Caco-2 (cell line): Measurements from ENCODE around the gene LRRC56. TPM values are rescaled to one million over a fixed set of nuclear protein-coding genes. Genes with fewer than 3 reads are reported as not detected.

Experiments used
- BruUV-seq: library from RNA; stranded (reverse); fragments of 400-500 nt; replicated peaks from 2 replicates; lab custom pipeline; 2021; lab: Mats Ljungman, UMichigan
- CTCF ChIA-PET: fragments of 300-600 bp; sonication (Branson Sonifier 250); formaldehyde crosslinking; loops from one replicate; lab custom pipeline; 2022; ENCODE audit warnings: antibody characterized with exemption; lab: Charles Lee
- POLR2A ChIA-PET: fragments of 300-600 bp; sonication (Branson Sonifier 250); formaldehyde crosslinking; loops from one replicate; lab custom pipeline; 2022; ENCODE audit warnings: antibody characterized with exemption; lab: Charles Lee
- DNase-seq, 2 experiments: peaks; one replicate each; pipeline versions ENCODE4 v3.0.0 to v3.0.0-alpha.2; 2020 to 2022
- H3K27me3 ChIP-seq: replicated peaks from 2 replicates; pipeline ENCODE4 v1.6.0; 2011; ENCODE audit warnings: low read length; ENCODE audit not compliant: control insufficient read depth, insufficient read depth
- H3K36me3 ChIP-seq: 2 replicates; pipeline ENCODE4 v1.5.1; 2011; ENCODE audit warnings: low read length; ENCODE audit not compliant: control insufficient read depth, insufficient read depth
- H3K4me1 ChIP-seq: fragments of 250-450 bp; sonication (Bioruptor Pico); 2 replicates; pipeline ENCODE4 v1.5.1; 2020; ENCODE audit warnings: mild to moderate bottlenecking
- H3K4me3 ChIP-seq: 2 replicates; pipeline ENCODE4 v1.5.1; 2011; ENCODE audit warnings: low read depth, mild to moderate bottlenecking, control low read depth, low read length
- H3K9me3 ChIP-seq: fragments of 250-450 bp; sonication (Bioruptor Pico); 2 replicates; pipeline ENCODE4 v1.5.1; 2020; ENCODE audit warnings: mild to moderate bottlenecking, moderate library complexity
- H3K27ac Mint-ChIP-seq: one replicate; pipeline ENCODE4 v1.8.0; 2022; ENCODE audit warnings: mixed read lengths; ENCODE audit not compliant: unreplicated experiment
- H3K27me3 Mint-ChIP-seq: one replicate; pipeline ENCODE4 v1.8.0; 2022; ENCODE audit warnings: mixed read lengths; ENCODE audit not compliant: insufficient read depth, unreplicated experiment
- H3K36me3 Mint-ChIP-seq: one replicate; pipeline ENCODE4 v1.8.0; 2022; ENCODE audit warnings: mild to moderate bottlenecking, mixed read lengths; ENCODE audit not compliant: insufficient read depth, unreplicated experiment
- H3K4me1 Mint-ChIP-seq: one replicate; pipeline ENCODE4 v1.8.0; 2022; ENCODE audit warnings: low read depth, mixed read lengths; ENCODE audit not compliant: unreplicated experiment
- H3K4me3 Mint-ChIP-seq: one replicate; pipeline ENCODE4 v1.8.0; 2022; ENCODE audit warnings: mild to moderate bottlenecking, moderate library complexity, mixed read lengths; ENCODE audit not compliant: unreplicated experiment
- H3K9me3 Mint-ChIP-seq: one replicate; pipeline ENCODE4 v1.8.0; 2022; ENCODE audit warnings: mixed read lengths; ENCODE audit not compliant: unreplicated experiment
- CTCF ChIP-seq, 2 experiments: fragments of 200-600 bp in 1 of 2; IDR thresholded peaks; 1 replicate in 1 of 2; 2 replicates in 1 of 2; pipeline versions ENCODE4 v1.5.1 to v1.8.0; 2011 to 2022; ENCODE audit warnings: antibody characterized with exemption in 1 of 2, control low read depth in 1 of 2, inconsistent platforms in 1 of 2, low read depth in 1 of 2, low read length in 1 of 2, mild to moderate bottlenecking in 1 of 2, moderate library complexity in 1 of 2; ENCODE audit not compliant: insufficient read depth in 1 of 2, severe bottlenecking in 1 of 2, unreplicated experiment in 1 of 2
- intact Hi-C: fragments of 100-400 bp; cut with micrococcal nuclease; formaldehyde crosslinking; loops from one replicate; pipeline ENCODE4 v1.10.0; 2022; ENCODE audit not compliant: unreplicated experiment
- total RNA-seq: library from RNA; stranded (reverse); gene quantifications from 2 replicates; pipeline ENCODE4 v1.2.3, GENCODE V29; 2022

LRRC56 gene
- total RNA-seq, 1 experiment from 2014 or later = 4.4 TPM

GRCh38 chr11:560305-561147 is 23.2 kb downstream of the LRRC56 start, which contains the start of the genes LMNTD2 and RASSF7:
LMNTD2 (minus strand) TSS chr11:560738; CDS start chr11:560716, 22 bp downstream.
RASSF7 (plus strand) TSS chr11:560970; CDS start chr11:561769, 799 bp downstream.
- Mint-ChIP-seq H3K27ac (peak within 1 kb of the TSS; percentile 78), H3K9me3 (no peaks in the 10 kb centered on the region), H3K27me3 (no peaks in the 10 kb centered on the region), H3K36me3 (peaks cover 54% of the 10 kb centered on the region), H3K4me1 (peaks cover 14% of the 10 kb centered on the region), H3K4me3 (peak within 1 kb of the TSS; percentile 90)
- no peaks in the 10 kb centered on the region for H3K9me3 ChIP-seq
- no peak for TF ChIP-seq CTCF (IDR thresholded peaks at IDR 0.05; ENCODE audit: insufficient read depth in 1 of 2, low read depth in 1 of 2, low read length in 1 of 2, severe bottlenecking in 1 of 2, unreplicated experiment in 1 of 2)
- H3K4me1 ChIP-seq = peaks cover 36% of the 10 kb centered on the region
- DNase-seq = peak; percentile 96 to 98
- ChIA-PET POLR2A (interaction anchor here (1.2 to 1.4 kb wide), 2 partner anchors 15 kb away, joined by 7 to 10 read pairs; partner anchors contain the start of gene PHRF1), CTCF (interaction anchor here (0.7 to 1.5 kb wide), 2 partner anchors 15 to 173 kb away, joined by 4 read pairs; no protein-coding TSS in a partner anchor)
- intact Hi-C loops = loop anchor here (1.0 to 10.0 kb wide), 4 partner anchors 8 to 134 kb away; partner anchors contain the start of genes DEAF1, PHRF1 and TMEM80
- no peaks in the 10 kb centered on the region for H3K27me3 ChIP-seq
- no TSS peak for BruUV-seq
- peak within 1 kb of the TSS; percentile 68 for H3K4me3 ChIP-seq
- peaks cover 8% of the 10 kb centered on the region for H3K36me3 ChIP-seq

DNA sequence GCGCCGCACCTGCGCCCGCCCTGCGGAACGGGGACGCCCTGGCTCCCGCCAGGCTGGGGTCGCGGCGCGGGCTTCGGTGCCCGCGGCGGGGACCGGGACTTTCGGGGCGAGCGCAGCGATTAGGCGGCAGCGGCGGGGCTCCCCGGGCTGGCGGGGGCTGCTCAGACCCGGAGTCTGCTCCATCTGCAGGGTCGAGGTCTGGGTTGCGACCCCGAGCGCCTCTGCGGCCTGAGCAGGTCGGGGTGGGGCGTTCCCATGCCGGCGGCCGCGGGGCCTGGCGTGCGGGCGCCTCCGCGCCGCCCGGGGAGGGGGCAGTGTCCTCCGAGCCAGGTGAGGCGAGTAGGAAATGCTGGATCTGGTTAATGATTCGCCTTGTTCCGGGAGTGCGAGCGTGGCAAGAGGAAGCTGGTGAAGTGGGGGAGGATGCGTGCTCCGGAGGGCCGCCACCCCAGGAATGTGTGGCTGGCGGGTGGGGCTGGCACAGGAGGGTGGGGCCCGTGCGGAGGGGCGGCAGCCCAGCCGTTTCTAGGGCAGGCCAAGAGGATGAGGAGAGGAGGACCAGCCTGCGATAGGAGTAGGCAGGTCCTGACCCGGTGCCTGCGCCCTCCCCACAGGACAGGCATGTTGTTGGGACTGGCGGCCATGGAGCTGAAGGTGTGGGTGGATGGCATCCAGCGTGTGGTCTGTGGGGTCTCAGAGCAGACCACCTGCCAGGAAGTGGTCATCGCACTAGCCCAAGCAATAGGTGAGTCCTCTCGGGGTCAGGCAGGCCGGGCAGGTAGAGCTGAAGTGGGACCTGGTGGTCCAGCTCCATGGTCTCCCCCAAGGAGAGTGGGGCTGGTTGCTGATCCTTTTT is 24.0 kb downstream of the LRRC56 start:
- Mint-ChIP-seq H3K27ac (peak overlapping the region; percentile 78), H3K9me3 (no peaks in the 10 kb centered on the region), H3K4me1 (peaks cover 14% of the 10 kb centered on the region), H3K36me3 (peaks cover 60% of the 10 kb centered on the region), H3K27me3 (no peaks in the 10 kb centered on the region), H3K4me3 (peak overlapping the region; percentile 90)
- Histone ChIP-seq H3K9me3 (no peaks in the 10 kb centered on the region), H3K4me1 (peaks cover 44% of the 10 kb centered on the region), H3K4me3 (peak overlapping the region; percentile 51), H3K36me3 (peaks cover 8% of the 10 kb centered on the region), H3K27me3 (no peaks in the 10 kb centered on the region)
- TF ChIP-seq CTCF (IDR thresholded peaks at IDR 0.05; ENCODE audit: insufficient read depth in 1 of 2, low read depth in 1 of 2, low read length in 1 of 2, severe bottlenecking in 1 of 2, unreplicated experiment in 1 of 2) = no peak
- DNase-seq = peak; percentile 88 to 94
- CTCF ChIA-PET = no interaction called here
- intact Hi-C loops = loop anchor here (2.0 to 10.0 kb wide), 3 partner anchors 15 to 133 kb away; partner anchors contain the start of genes DEAF1, PHRF1 and TMEM80
- POLR2A ChIA-PET = interaction anchor here (0.6 to 1.2 kb wide), 4 partner anchors 15 to 258 kb away, joined by 3 to 12 read pairs (median 6); partner anchors contain the start of genes PHRF1 and TMEM80
- no TSS peak for BruUV-seq
